Ishikawa (cell line): Measurements from ENCODE around the gene FHL1.

ENCODE experiments used
- CEBPB ChIP-seq: IDR thresholded peaks from 2 replicates; pipeline ENCODE4 v1.6.1; 2012
- CREB1 ChIP-seq: IDR thresholded peaks from 2 replicates; pipeline ENCODE4 v1.6.1; 2012; ENCODE audit warnings: low read depth
- EGR1 ChIP-seq: IDR thresholded peaks from 2 replicates; pipeline ENCODE4 v1.6.1; 2012
- EP300 ChIP-seq: IDR thresholded peaks from 2 replicates; pipeline ENCODE4 v1.6.1; 2012; ENCODE audit warnings: borderline replicate concordance
- MAX ChIP-seq: IDR thresholded peaks from 2 replicates; pipeline ENCODE4 v1.6.1; 2012
- NFIC ChIP-seq: IDR thresholded peaks from 2 replicates; pipeline ENCODE4 v1.6.1; 2012
- RAD21 ChIP-seq: IDR thresholded peaks from 2 replicates; pipeline ENCODE4 v1.6.1; 2012; ENCODE audit warnings: low read depth
- REST ChIP-seq: IDR thresholded peaks from 2 replicates; pipeline ENCODE4 v1.6.1; 2012; ENCODE audit warnings: low read depth, mild to moderate bottlenecking
- TAF1 ChIP-seq: IDR thresholded peaks from 2 replicates; pipeline ENCODE4 v1.6.1; 2012; ENCODE audit warnings: low read depth, mild to moderate bottlenecking
- TCF12 ChIP-seq: IDR thresholded peaks from 2 replicates; pipeline ENCODE4 v1.6.1; 2012; ENCODE audit warnings: low read depth
- YY1 ChIP-seq: IDR thresholded peaks from 2 replicates; pipeline ENCODE4 v1.6.1; 2012; ENCODE audit warnings: low read depth

- TF ChIP-seq TAF1 (no peak), RAD21 (no peak), CEBPB (no peak), REST (no peak), NFIC (no peak), YY1 (no peak), EP300 (no peak), TCF12 (no peak), EGR1 (no peak), CREB1 (no peak), MAX (no peak)
Measured at GRCh38 chrX:136157187-136157586, 9.9 kb downstream of the FHL1 start.
